GM12865 (cell line): Measurements from ENCODE around the gene SLC4A2.

Source experiments
- DNase-seq: peaks from one replicate; pipeline ENCODE4 v3.0.0; 2010; ENCODE audit warnings: low read depth
- H3K4me3 ChIP-seq: 2 replicates; pipeline ENCODE4 v1.5.1; 2011; ENCODE audit warnings: mild to moderate bottlenecking, low read depth, low read length, control low read depth
- CTCF ChIP-seq: IDR thresholded peaks from 2 replicates; pipeline ENCODE4 v1.5.1; 2011; ENCODE audit warnings: low read length, control low read depth, low read depth, inconsistent platforms; ENCODE audit not compliant: insufficient read depth; ENCODE audit errors: missing control alignments

SLC4A2 gene

GRCh38 chr7:151115121-151115835 lies 55.9 kb downstream of the SLC4A2 start:
- no peak overlapping the region for H3K4me3 ChIP-seq
- peak; percentile 41 for DNase-seq
- no peak for TF ChIP-seq CTCF

GRCh38 chr7:151115836-151116418 lies 56.5 kb downstream of the SLC4A2 start:
- no peak for TF ChIP-seq CTCF
- no peak overlapping the region for H3K4me3 ChIP-seq
- no peak for DNase-seq

GRCh38 chr7:151116603-151117440 lies 57.4 kb downstream of the SLC4A2 start:
- H3K4me3 ChIP-seq: no peak overlapping the region
- no peak for TF ChIP-seq CTCF
- DNase-seq: no peak

GRCh38 chr7:151117565-151117964 lies 58.2 kb downstream of the SLC4A2 start:
- H3K4me3 ChIP-seq: no peak overlapping the region
- DNase-seq: peak; percentile 16

GRCh38 chr7:151118108-151119054 lies 59.0 kb downstream of the SLC4A2 start:
- no peak for TF ChIP-seq CTCF
- no peak for DNase-seq
- no peak overlapping the region for H3K4me3 ChIP-seq

More at GRCh38 chr7:151117565-151117964, 58.2 kb downstream of the SLC4A2 start:
- no peak for TF ChIP-seq CTCF

- TF ChIP-seq CTCF: no peak
- DNase-seq: no peak
- no peak overlapping the region for H3K4me3 ChIP-seq
Observed at GRCh38 chr7:151119055-151119415, 59.6 kb downstream of the SLC4A2 start.
